Panc1 (cell line): Measurements from ENCODE around the gene TWF1. TPM values are rescaled to one million over a fixed set of nuclear protein-coding genes. Genes with fewer than 3 reads are reported as not detected.
A peak's percentile ranks its signal among the peaks of the same experiment; 100 is the strongest.

Source experiments
- ATAC-seq: fragments of 200-7000 bp; cut with Tn5 transposase; 2 replicates; pipeline ENCODE4 v1.9.1; 2020; ENCODE audit warnings: mild to moderate bottlenecking, moderate library complexity
- BruUV-seq: library from RNA; stranded (reverse); fragments of 400-500 nt; replicated peaks from 2 replicates; lab custom pipeline; 2021; lab: Mats Ljungman, UMichigan
- CTCF ChIA-PET: fragments of 300-600 bp; sonication (Branson Sonifier 250); formaldehyde crosslinking; loops from one replicate; lab custom pipeline; 2022; ENCODE audit warnings: antibody characterized with exemption; lab: Charles Lee
- POLR2A ChIA-PET: fragments of 300-600 bp; sonication (Branson Sonifier 250); formaldehyde crosslinking; loops from one replicate; lab custom pipeline; 2022; ENCODE audit warnings: antibody characterized with exemption; lab: Charles Lee
- DNase-seq: peaks from one replicate; pipeline ENCODE4 v3.0.0-alpha.2; 2010; ENCODE audit warnings: low read depth, low spot score
- H3K27ac ChIP-seq: 2 replicates; pipeline ENCODE4 v1.5.1; 2011; ENCODE audit warnings: mild to moderate bottlenecking, low read length, inconsistent platforms
- H3K27me3 ChIP-seq: fragments of 200-500 bp; sonication (Bioruptor generic); 2 replicates; pipeline ENCODE4 v1.6.0; 2014; ENCODE audit warnings: low read length, inconsistent platforms; ENCODE audit not compliant: control insufficient read depth, insufficient read depth
- H3K36me3 ChIP-seq: fragments of 200-500 bp; sonication (Bioruptor generic); 2 replicates; pipeline ENCODE4 v1.5.1; 2014; ENCODE audit warnings: inconsistent platforms, mild to moderate bottlenecking, low read length, moderate library complexity; ENCODE audit not compliant: control insufficient read depth, insufficient read depth
- H3K4me1 ChIP-seq: 2 replicates; pipeline ENCODE4 v1.5.1; 2011; ENCODE audit warnings: inconsistent platforms, mild to moderate bottlenecking, low read length, moderate library complexity; ENCODE audit not compliant: control insufficient read depth, insufficient read depth
- H3K4me3 ChIP-seq, 2 experiments: 2 replicates each; pipeline ENCODE4 v1.5.1; 2011 to 2012; ENCODE audit warnings: low read depth in 2 of 2, low read length in 2 of 2, mild to moderate bottlenecking in 2 of 2, inconsistent platforms in 1 of 2, moderate library complexity in 1 of 2
- H3K9me3 ChIP-seq: fragments of 200-500 bp; sonication (Bioruptor generic); 2 replicates; pipeline ENCODE4 v1.5.1; 2014; ENCODE audit warnings: low read depth, mild to moderate bottlenecking, inconsistent platforms, low read length, moderate library complexity; ENCODE audit not compliant: control insufficient read depth, insufficient read depth
- POLR2AphosphoS5 ChIP-seq: IDR thresholded peaks from 2 replicates; pipeline ENCODE4 v1.6.1; 2012; ENCODE audit warnings: mild to moderate bottlenecking, low read depth, low read length, moderate library complexity
- SIN3A ChIP-seq: IDR thresholded peaks from 2 replicates; pipeline ENCODE4 v1.6.1; 2012; ENCODE audit warnings: low read depth, mild to moderate bottlenecking, low read length, moderate library complexity, borderline replicate concordance; ENCODE audit not compliant: insufficient read depth
- TCF7L2 ChIP-seq: IDR thresholded peaks from 2 replicates; pipeline ENCODE4 v1.6.1; 2011; ENCODE audit warnings: mild to moderate bottlenecking, low read depth, low read length, inconsistent platforms
- in situ Hi-C: cut with HindIII; loops from 2 replicates; pipeline ENCODE4 v1.10.0; 2016; ENCODE audit warnings: low sequenced_read_pairs, low pct_unique_long_range_greater_than_20kb
- intact Hi-C: fragments of 100-400 bp; cut with micrococcal nuclease; formaldehyde crosslinking; loops from one replicate; pipeline ENCODE4 v1.10.0; 2022; ENCODE audit not compliant: unreplicated experiment
- total RNA-seq: library from RNA; stranded (reverse); gene quantifications from one replicate; pipeline ENCODE4 v1.2.1, GENCODE V29; 2021; ENCODE audit not compliant: unreplicated experiment
- TF ChIP-seq, protein P1 (sequence below): fragments of 450-650 bp; IDR thresholded peaks from 2 replicates; pipeline ENCODE4 v1.5.1; 2017; ENCODE audit warnings: mild to moderate bottlenecking
- TF ChIP-seq, protein P2 (sequence below), 2 experiments: IDR thresholded peaks; 2 replicates each; pipeline ENCODE4 v1.6.1; 2011 to 2012; ENCODE audit warnings: low read depth in 2 of 2, control low read depth in 1 of 2, low read length in 1 of 2, mild to moderate bottlenecking in 1 of 2, moderate library complexity in 1 of 2; ENCODE audit not compliant: insufficient read depth in 1 of 2

Gene TWF1
- total RNA-seq, 1 experiment from 2014 or later: 103 TPM

DNA sequence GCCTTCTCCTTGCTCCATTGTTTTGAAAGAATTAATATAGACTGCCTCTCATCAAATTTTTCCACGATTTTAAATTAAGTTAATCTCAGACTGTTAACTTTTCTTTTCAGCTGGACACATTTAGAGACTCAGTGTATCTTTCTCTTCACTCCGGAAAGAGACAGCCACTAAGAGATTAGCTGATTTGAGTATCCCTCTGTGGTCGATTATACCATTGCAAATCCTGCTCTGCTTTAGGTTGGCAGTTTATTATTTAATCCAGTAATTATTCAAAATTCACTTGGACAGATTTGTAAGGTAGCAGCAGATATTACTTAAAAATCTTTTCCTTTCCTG, 588 bp upstream of the TWF1 start:
- intact Hi-C loops: no loop called here
- Histone ChIP-seq H3K4me1 (peaks cover 18% of the 10 kb centered on the region), H3K4me3 (peak overlapping the region; percentile 95 to 98), H3K36me3 (peaks cover 29% of the 10 kb centered on the region), H3K27me3 (no peaks in the 10 kb centered on the region; the same call in 1 of the 2 replicates), H3K27ac (peak overlapping the region; percentile 98), H3K9me3 (no peaks in the 10 kb centered on the region)
- BruUV-seq: TSS peak; percentile 97
- ChIA-PET CTCF (interaction anchor here (0.6 to 0.8 kb wide), 2 partner anchors 75 to 76 kb away, joined by 3 to 10 read pairs; no protein-coding TSS in a partner anchor), POLR2A (interaction anchor here (0.6 kb wide), 1 partner anchor 10 kb away, joined by 3 read pairs; no protein-coding TSS in a partner anchor)
- in situ Hi-C loops: no loop called here
- DNase-seq (no peak), ATAC-seq (no peak)
- TF ChIP-seq SIN3A (no peak), TCF7L2 (no peak), POLR2AphosphoS5 (no peak)
- TF ChIP-seq, protein P1, sequence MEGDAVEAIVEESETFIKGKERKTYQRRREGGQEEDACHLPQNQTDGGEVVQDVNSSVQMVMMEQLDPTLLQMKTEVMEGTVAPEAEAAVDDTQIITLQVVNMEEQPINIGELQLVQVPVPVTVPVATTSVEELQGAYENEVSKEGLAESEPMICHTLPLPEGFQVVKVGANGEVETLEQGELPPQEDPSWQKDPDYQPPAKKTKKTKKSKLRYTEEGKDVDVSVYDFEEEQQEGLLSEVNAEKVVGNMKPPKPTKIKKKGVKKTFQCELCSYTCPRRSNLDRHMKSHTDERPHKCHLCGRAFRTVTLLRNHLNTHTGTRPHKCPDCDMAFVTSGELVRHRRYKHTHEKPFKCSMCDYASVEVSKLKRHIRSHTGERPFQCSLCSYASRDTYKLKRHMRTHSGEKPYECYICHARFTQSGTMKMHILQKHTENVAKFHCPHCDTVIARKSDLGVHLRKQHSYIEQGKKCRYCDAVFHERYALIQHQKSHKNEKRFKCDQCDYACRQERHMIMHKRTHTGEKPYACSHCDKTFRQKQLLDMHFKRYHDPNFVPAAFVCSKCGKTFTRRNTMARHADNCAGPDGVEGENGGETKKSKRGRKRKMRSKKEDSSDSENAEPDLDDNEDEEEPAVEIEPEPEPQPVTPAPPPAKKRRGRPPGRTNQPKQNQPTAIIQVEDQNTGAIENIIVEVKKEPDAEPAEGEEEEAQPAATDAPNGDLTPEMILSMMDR: no peak
- TF ChIP-seq, protein P2, sequence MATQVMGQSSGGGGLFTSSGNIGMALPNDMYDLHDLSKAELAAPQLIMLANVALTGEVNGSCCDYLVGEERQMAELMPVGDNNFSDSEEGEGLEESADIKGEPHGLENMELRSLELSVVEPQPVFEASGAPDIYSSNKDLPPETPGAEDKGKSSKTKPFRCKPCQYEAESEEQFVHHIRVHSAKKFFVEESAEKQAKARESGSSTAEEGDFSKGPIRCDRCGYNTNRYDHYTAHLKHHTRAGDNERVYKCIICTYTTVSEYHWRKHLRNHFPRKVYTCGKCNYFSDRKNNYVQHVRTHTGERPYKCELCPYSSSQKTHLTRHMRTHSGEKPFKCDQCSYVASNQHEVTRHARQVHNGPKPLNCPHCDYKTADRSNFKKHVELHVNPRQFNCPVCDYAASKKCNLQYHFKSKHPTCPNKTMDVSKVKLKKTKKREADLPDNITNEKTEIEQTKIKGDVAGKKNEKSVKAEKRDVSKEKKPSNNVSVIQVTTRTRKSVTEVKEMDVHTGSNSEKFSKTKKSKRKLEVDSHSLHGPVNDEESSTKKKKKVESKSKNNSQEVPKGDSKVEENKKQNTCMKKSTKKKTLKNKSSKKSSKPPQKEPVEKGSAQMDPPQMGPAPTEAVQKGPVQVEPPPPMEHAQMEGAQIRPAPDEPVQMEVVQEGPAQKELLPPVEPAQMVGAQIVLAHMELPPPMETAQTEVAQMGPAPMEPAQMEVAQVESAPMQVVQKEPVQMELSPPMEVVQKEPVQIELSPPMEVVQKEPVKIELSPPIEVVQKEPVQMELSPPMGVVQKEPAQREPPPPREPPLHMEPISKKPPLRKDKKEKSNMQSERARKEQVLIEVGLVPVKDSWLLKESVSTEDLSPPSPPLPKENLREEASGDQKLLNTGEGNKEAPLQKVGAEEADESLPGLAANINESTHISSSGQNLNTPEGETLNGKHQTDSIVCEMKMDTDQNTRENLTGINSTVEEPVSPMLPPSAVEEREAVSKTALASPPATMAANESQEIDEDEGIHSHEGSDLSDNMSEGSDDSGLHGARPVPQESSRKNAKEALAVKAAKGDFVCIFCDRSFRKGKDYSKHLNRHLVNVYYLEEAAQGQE (IDR thresholded peaks at IDR 0.05; ENCODE audit: insufficient read depth in 1 of 2, low read depth in 2 of 2, low read length in 1 of 2): no peak

DNA sequence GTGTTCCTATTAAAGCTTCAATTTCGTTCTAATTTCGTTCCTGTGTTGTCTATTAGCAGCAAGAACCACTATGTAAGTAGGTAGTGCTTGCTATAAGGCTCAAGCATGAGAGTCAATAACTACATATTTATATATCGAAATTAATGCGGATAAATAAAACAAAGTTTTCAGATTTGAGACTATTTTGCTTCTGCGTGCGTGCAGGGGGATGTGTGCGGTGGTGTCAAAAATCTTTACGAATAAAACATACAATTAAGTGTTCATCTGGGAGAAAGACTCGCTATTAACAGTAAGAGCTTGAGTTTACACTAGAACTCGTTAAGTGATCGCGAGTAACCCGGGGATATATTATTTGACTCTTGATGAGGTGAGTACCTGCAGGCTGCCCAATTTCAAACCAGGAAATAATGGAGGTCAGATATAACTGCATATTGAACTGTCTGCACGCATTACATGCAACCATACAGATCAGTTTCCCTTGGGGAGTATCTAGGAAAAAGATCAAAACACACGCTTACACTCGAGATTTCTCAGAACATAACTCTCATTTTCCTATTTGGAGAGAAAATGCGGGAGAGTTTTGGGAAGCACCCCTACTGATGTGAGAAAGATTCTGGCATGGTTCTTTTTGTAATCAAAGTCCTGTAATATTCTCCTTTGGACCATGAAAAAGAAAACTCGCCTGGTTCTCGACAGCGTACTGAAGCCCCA, 813 bp downstream of the TWF1 start:
- TF ChIP-seq, protein P1: no peak
- TF ChIP-seq POLR2AphosphoS5 (no peak), SIN3A (no peak), TCF7L2 (no peak)
- TF ChIP-seq, protein P2 (IDR thresholded peaks at IDR 0.05; ENCODE audit: insufficient read depth in 1 of 2, low read depth in 2 of 2, low read length in 1 of 2): no peak
- intact Hi-C loops (no loop called here), in situ Hi-C loops (no loop called here)
- Histone ChIP-seq H3K27me3 (no peaks in the 10 kb centered on the region), H3K27ac (peak overlapping the region; percentile 91), H3K4me1 (peaks cover 18% of the 10 kb centered on the region), H3K36me3 (peaks cover 30% of the 10 kb centered on the region), H3K9me3 (no peaks in the 10 kb centered on the region), H3K4me3 (peak overlapping the region; percentile 95 to 98)
- ChIA-PET CTCF (interaction anchor here (0.6 to 1.0 kb wide), 2 partner anchors 77 to 357 kb away, joined by 3 read pairs; no protein-coding TSS in a partner anchor), POLR2A (interaction anchor here (0.6 to 1.0 kb wide), 2 partner anchors 9 to 22 kb away, joined by 3 read pairs; no protein-coding TSS in a partner anchor)
- BruUV-seq: TSS peak; percentile 58
- DNase-seq (no peak), ATAC-seq (no peak)
